Gastroesophageal sphincter (tissue), 3 donors: ENCODE measurements around the gene SOX2.

ENCODE experiments used
- EP300 ChIP-seq: sonication (generic); formaldehyde crosslinking; IDR thresholded peaks from one replicate; pipeline ENCODE4 v1.6.1; 2017; ENCODE audit warnings: antibody characterized with exemption, mild to moderate bottlenecking
- POLR2A ChIP-seq, 2 donors: fragments of 450-650 bp; IDR thresholded peaks; one replicate each; pipeline ENCODE4 v1.6.1; 2017; ENCODE audit warnings: antibody characterized with exemption in 2 of 2, mild to moderate bottlenecking in 2 of 2, moderate library complexity in 1 of 2
- POLR2AphosphoS5 ChIP-seq: sonication (generic); formaldehyde crosslinking; IDR thresholded peaks from one replicate; pipeline ENCODE4 v1.6.1; 2017; ENCODE audit warnings: antibody characterized with exemption
- TF ChIP-seq, protein P1 (sequence below), 4 experiments: fragments of 200-600 bp in 2 of 4; fragments of 450-650 bp in 2 of 4; sonication (generic) in 1 of 4; IDR thresholded peaks; one replicate each; pipeline ENCODE4 v1.5.1; 2017 to 2019; ENCODE audit warnings: antibody characterized with exemption in 4 of 4, mild to moderate bottlenecking in 2 of 4, moderate library complexity in 2 of 4

DNA sequence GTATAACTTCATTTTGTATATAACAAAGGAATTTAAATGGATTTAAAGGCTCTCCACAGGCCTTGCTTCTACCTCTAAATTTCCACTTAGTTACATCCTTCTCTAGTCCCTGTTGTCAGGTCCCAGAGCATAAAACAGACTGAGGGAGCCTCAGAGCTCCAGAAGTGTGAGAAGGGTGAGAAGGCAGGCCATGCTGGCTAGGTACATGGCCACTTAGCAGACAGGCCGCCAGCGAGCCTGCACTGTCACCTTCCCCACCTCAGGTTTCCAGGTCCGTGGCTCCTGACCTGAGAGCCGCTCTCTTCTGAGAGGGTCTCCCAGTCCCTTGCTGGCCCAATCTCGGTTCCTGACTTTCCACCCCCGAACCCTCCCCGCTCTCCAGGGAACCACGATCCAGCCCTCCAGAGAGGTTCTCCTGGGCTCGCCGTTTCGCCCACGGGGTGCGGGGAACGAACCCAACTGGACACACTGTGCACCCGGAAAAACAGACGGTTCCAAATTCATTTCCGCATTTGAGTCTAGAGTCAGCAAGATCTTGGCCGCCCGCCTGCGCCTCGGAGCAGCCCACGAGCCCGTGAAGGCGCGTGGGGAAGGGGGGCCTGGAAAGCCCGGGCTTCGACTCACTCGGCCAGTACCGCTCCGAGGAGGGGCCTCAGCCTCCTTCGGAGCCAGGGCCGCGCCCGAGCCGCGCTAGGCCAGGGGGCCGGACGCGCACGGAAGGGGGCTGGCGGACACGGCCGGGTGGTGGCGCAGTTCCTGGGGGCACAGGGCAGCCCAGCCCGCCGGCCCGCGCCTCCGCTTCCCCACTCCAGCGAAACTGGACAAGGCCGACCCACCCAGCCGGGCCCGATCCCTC, 16.7 kb upstream of the SOX2 start:
- TF ChIP-seq, protein P1, sequence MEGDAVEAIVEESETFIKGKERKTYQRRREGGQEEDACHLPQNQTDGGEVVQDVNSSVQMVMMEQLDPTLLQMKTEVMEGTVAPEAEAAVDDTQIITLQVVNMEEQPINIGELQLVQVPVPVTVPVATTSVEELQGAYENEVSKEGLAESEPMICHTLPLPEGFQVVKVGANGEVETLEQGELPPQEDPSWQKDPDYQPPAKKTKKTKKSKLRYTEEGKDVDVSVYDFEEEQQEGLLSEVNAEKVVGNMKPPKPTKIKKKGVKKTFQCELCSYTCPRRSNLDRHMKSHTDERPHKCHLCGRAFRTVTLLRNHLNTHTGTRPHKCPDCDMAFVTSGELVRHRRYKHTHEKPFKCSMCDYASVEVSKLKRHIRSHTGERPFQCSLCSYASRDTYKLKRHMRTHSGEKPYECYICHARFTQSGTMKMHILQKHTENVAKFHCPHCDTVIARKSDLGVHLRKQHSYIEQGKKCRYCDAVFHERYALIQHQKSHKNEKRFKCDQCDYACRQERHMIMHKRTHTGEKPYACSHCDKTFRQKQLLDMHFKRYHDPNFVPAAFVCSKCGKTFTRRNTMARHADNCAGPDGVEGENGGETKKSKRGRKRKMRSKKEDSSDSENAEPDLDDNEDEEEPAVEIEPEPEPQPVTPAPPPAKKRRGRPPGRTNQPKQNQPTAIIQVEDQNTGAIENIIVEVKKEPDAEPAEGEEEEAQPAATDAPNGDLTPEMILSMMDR (IDR thresholded peaks at IDR 0.05), result peak in 2 of 4 experiments; percentile 5 to 41
- TF ChIP-seq EP300, result no peak
- TF ChIP-seq POLR2AphosphoS5, result no peak
- TF ChIP-seq POLR2A (IDR thresholded peaks at IDR 0.05), result no peak
